ENCODE data around the gene IDH3A.

IDH3A gene

GRCh38 chr15:78204351-78205309, 55.5 kb downstream of the IDH3A start:
- DNase-seq: peak in 1 of 2 experiments; percentile 26

- no peak for DNase-seq
Observed at GRCh38 chr15:78205337-78205736, 56.2 kb downstream of the IDH3A start.

DNA sequence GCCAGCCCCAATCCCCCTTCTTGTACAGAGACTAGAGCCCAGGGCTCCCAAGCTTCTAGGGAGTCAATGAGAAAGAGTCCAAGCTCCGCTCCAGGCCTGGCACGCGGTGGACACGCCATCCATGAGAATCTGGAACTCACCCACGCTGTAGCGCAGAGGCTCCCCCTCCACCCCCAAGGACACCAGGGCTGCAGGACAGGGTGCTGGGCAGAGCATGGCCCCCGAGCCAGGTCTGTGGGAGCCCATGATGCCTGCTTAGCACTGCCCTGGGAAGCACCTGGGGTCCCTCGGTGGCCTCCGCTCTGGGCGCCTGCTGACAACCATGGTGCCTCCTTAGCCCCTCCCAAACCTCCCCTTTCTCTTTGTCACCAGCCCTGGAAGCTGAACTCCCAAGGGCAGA, 56.7 kb downstream of the IDH3A start:
- DNase-seq: no peak

GRCh38 chr15:78206326-78207109, 57.4 kb downstream of the IDH3A start:
- peak in 1 of 2 experiments; percentile 13 for DNase-seq

GRCh38 chr15:78207110-78207458, 57.9 kb downstream of the IDH3A start:
- no peak for DNase-seq

- DNase-seq: no peak
Observed at GRCh38 chr15:78207641-78208340, 58.6 kb downstream of the IDH3A start.

DNA sequence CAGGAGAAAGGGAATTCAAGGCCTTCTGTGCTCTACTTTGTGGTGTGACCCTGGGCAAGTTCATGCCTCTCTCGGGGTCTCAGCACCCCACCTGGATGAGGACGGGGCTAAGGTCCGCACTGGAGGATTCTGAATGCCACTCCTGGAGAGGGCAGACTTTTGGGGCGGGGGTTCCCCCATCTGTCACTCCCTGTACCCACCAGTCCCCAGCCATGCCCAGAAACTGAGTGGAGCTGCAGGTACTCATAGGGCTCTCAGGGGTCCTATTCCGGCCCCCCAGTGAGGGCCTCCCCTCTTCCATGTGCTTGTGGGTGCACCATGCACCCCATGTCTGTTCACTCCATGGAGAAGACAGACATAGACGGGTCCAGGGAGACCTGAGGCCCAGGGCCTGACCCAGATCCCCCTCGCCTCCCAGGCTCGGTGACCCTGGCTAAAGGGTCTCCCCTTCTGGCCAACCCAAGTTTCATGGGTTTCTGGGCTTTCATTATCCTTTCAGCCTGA, 59.2 kb downstream of the IDH3A start:
- DNase-seq: no peak

DNA sequence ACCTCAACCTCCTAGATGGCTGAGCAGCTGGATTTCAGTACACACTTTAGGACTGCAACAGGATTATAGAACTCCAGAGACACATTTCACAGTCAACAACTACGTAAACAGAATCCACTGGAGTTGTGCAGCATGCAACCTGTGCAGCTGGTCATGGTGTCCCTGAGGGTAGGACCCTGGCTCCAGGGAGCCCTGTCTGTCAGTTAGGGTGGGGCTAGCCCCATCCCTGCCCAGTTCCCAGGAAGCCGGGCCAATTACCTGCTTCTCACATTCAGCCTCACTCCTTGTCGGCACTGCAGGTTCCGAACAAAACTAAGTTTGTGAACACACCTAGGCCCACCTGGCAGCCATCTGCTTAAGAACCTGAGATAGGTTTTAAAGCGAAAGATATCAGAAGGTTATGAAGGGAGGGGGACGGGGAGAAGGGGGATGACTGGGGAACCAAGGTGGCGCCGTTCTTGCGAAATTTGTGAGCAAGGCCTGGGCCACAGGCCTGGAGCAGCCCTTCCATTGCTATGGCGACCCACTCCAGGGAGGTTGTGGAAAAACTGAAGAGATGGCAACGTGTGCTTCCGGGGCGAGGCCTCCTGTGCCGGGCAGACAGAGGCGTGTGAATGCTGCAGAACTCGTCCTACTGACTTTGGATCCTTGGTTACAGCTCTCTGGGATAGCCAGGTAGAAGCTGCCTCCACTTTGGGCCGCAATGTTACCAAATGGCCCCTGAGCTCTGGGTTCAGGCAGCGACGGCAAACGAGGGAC, 59.9 kb downstream of the IDH3A start:
- DNase-seq: no peak

DNA sequence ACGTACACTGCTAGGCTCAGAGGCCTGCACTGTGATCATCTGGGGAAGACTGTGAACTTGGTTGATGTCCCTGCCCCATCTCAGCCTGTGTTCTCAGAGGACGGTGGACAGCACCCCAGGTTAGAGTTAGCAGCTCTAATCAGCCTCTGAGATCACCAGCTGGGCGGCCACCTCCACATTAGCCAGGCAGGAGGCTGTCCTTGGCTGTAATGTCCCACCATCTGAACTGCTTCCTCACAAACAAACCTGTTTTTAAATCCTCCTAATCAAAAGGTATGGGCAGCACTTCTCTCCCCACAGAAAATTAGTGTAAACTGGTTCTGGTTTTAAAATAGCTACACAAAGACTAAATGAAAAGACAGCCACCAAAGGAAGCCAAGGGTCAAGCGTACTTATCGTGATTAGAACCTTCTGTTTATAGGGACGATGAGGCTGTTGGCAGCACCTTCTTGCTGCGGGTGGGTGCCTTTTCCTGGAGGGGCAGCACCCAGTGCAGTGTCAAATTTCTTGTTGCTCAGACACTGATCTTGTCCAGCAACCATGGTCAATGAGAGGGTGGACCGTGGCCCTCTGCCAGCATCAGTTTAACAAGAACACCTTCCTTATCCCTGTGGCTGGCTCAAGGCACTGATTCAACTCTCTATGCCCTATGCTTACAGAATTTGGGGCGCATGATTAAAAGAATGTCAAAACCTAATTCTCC, 60.6 kb downstream of the IDH3A start:
- DNase-seq: no peak

DNA sequence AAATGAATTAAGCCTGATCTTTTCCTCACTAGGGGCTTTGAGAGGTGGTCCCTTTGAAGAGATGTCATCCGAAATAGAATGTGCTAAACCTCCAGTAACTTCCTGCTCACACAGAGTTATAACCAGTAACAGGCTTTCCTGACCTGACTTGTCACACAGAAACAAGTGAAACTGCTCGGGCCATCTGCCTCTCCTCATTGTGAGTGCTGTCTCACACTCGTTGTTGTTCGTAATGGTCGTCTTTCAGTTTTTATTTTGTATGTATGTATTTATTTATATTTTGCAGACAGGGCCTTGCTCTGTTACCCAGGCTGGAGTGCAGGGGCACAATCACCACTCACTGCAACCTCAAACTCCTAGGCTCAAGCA, 61.2 kb downstream of the IDH3A start:
- peak in 1 of 2 experiments; percentile 26 for DNase-seq

DNA sequence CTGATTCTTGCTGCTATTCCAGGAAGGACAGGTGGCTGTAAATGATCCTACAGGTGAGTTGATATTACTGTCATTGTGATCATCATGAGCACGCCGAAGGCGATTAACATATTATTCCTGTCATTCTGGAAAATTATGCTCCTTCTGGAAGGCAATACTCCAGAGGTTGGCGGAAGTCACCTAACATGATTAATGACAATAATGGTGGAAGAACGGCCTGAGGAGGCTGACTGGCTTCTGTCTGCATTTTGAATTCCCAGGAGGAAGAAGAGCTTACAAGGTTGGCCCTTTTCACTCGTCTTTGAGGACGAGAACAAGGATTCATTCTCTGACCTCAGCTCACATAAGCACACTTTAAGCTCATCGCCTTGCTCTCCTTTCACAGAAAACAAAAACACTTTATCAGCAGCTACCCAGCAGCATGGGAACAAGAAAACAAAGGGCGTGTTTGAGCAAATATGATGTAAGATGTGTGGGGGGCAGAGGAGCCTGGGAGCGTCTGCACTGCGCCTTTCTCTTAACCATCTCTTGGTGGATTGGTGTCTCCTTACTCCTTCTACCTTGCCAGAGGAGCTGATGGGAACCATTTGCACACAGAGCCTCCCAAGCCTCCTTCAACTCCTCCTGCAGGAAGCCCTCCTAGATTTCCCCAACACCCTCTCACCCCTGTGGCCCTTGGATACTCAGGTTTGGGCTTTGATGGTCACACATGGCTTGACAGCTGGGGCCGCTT, 62.2 kb downstream of the IDH3A start:
- DNase-seq: no peak

DNA sequence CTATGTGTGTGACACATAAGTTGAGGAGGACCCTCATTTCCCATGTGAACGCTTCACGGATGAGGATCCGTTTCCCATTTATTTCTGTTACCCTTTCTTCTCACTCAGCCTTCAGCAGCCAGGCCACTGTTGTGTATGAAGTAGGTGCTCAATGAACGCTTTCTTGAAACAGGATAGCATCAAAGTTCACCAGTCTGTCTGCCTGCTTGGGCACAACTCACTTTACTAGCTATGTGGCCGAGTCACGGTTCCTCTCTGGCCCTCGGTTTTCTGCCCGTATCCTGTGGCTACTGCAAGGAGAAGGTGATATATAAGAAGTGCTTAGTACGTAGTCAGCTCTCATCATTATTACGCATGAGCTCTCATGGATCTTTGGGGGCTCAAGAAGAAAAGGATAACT, 62.8 kb downstream of the IDH3A start:
- DNase-seq: no peak

DNA sequence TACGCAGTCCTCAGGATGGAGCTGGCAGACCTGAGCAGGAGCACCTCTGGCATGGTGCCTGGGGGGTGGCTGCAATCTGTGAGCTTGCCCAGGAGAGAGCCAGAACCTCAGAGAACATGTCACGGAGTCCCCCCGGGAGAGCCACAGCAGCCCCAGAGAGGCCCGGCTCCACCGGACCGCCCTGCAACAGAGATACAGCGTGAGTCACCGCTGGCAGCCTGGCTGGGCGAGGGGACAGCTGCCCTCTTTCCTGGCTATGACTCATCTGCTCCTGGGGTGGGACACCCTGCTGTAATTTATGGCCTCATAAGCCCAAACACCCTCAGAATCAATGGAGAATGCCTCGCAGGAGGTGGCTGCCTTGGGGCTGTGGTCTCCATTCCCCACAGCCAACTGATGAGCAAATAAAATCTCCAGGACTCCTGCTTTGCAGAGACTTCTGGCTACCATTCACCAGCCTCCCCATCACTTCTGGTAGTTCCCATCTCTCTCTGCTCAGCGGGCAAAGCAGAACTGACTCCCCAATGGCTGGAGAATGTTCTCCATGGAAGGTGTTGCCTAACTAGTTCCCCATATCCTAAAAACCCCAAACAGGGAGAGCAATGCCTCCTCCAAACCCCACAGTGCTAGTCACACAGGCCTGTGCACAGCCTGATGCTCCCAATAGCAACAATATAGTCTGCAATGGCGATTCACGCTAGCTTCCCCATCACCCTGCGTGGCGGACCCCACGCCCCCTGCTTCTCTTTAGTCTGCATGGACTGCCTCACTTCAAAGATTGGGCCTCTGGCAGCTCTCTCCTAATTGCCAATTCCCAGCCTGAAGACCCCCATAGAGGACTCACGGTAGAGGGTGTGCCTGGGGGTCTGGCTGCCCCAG, 63.6 kb downstream of the IDH3A start:
- peak in 1 of 2 experiments; percentile 27 for DNase-seq

GRCh38 chr15:78213425-78213750, 64.2 kb downstream of the IDH3A start:
- DNase-seq: no peak

DNA sequence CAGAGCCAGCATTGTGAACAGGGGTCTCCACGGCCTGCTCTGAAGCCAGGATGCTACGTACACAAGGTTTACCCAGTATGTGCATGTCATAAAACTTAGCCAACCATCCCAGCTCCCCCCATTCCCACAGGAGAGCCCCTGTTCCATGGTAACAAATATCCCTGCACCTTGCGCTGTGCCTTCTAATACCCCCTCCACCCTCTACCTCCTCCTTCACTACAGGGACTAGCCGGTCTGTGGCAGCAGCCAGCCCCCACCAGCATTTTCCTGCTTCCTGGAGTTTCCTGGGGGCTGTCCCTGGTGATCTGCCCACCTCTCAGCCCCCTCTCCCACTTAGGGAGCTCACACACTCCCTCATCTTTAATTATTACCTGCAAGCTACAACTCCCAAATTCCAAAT, 64.8 kb downstream of the IDH3A start:
- no peak for DNase-seq

- DNase-seq: no peak
Observed at GRCh38 chr15:78216276-78217104, 67.3 kb downstream of the IDH3A start.

DNA sequence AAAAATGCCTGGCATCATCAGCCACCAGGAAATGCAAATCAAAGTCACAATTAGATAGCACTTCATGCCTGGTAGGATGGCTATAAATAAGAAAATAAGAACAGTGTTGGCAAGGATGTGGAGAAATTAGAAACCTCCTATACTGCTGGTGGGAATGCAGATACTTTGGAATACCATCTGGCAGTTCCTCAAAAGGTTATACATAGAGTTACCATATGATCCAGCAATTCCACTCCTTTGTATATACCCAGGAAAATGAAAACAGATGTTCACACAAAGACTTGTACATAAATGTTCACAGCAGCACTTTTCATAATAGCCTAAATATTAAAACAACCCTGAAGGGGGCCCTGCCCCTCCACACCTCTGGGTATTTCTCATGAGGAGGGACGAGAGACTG, 71.6 kb downstream of the IDH3A start:
- DNase-seq: peak; percentile 16 to 62

Data from NCI-H524 (cell line).